ENCODE data around the gene NTM. TPM values are rescaled to one million over a fixed set of nuclear protein-coding genes. Genes with fewer than 3 reads are reported as not detected.

Gene NTM
- total and polyA plus RNA-seq, 2 donors (not counting 1 experiment from before 2014, with no cell fraction given): 12.3 to 28.6 TPM

DNA sequence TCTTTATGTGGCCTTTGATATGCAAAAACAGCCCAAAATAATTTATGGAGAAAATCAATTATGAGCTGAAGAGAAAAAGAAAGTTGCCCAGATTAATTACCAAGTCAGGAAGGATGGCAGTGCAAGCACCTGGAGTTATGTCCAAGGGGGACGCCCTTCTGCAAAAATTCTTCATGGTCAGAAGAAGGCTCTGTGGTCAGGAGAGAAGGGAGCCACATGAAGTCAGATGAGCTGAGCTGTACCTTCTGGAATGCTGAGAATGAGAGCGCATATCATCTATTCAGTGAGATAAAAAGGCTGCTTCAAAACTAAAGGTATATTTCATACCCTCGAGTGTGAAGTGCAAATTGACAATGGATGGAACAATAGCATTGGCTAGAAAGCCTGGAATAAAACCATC is 607.4 kb downstream of the NTM start:
- H3K36me3 ChIP-seq (ENCODE audit: control insufficient read depth, insufficient read depth, low read length): no peaks in the 10 kb centered on the region
- H3K9me3 ChIP-seq (ENCODE audit: control insufficient read depth, insufficient read depth, low read depth, low read length): no peaks in the 10 kb centered on the region
- no peak overlapping the region for H2AFZ ChIP-seq (ENCODE audit: low read length)
- no peak overlapping the region for H3K27ac ChIP-seq (ENCODE audit: insufficient read depth, low read length)
- H4K20me1 ChIP-seq (ENCODE audit: control insufficient read depth, extremely low read depth, insufficient read depth, low read length): no peaks in the 10 kb centered on the region
- H3K4me2 ChIP-seq (ENCODE audit: extremely low read depth, insufficient read depth, low read length): no peak overlapping the region
- TF ChIP-seq EZH2 (IDR thresholded peaks at IDR 0.05; ENCODE audit: low read length, missing control alignments): no peak
- TF ChIP-seq, protein P1, sequence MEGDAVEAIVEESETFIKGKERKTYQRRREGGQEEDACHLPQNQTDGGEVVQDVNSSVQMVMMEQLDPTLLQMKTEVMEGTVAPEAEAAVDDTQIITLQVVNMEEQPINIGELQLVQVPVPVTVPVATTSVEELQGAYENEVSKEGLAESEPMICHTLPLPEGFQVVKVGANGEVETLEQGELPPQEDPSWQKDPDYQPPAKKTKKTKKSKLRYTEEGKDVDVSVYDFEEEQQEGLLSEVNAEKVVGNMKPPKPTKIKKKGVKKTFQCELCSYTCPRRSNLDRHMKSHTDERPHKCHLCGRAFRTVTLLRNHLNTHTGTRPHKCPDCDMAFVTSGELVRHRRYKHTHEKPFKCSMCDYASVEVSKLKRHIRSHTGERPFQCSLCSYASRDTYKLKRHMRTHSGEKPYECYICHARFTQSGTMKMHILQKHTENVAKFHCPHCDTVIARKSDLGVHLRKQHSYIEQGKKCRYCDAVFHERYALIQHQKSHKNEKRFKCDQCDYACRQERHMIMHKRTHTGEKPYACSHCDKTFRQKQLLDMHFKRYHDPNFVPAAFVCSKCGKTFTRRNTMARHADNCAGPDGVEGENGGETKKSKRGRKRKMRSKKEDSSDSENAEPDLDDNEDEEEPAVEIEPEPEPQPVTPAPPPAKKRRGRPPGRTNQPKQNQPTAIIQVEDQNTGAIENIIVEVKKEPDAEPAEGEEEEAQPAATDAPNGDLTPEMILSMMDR (conservative IDR thresholded peaks at IDR 0.05 in 1 of 2, IDR thresholded peaks at IDR 0.05 in 1 of 2; ENCODE audit: low read depth in 1 of 2, low read length in 2 of 2): no peak
- no peak overlapping the region for H3K4me3 ChIP-seq (replicated peaks in 1 of 4; ENCODE audit: control extremely low read depth in 1 of 4, insufficient read depth in 1 of 4, low read depth in 3 of 4, low read length in 4 of 4)
- H3K9ac ChIP-seq (ENCODE audit: insufficient read depth, low read length): no peak overlapping the region
- no peaks in the 10 kb centered on the region for H3K4me1 ChIP-seq (ENCODE audit: control insufficient read depth, extremely low read depth, insufficient read depth, low read length)
- peak in 1 of 2 donors; percentile 95 for DNase-seq (ENCODE audit: low read depth in 2 of 2)
- no peaks in the 10 kb centered on the region for H3K79me2 ChIP-seq (ENCODE audit: control insufficient read depth, insufficient read depth, low read length)
- no peaks in the 10 kb centered on the region for H3K27me3 ChIP-seq (ENCODE audit: control insufficient read depth, insufficient read depth, low read length)

DNA sequence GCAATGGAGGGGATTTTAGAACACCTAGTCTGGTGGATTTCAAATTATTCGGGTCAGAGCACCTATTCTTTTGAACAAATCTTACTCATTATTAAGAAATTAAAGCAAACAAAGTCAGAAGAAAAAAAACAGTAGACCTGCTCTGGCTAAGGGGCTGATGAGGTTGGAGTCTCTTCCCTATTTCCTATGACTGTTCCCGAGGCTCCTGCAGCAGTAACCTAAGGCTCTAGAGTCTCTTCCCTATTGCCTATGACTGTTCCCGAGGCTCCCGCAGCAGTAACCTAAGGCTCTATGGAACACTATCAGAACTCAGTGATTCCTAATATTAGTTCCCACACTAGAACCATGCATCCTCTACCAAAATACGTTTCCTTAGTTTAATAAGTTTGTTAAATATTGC is 607.9 kb downstream of the NTM start:
- Histone ChIP-seq H3K9me3 (ENCODE audit: control insufficient read depth, insufficient read depth, low read depth, low read length) (no peaks in the 10 kb centered on the region), H2AFZ (ENCODE audit: low read length) (no peak overlapping the region), H3K4me1 (ENCODE audit: control insufficient read depth, extremely low read depth, insufficient read depth, low read length) (no peaks in the 10 kb centered on the region), H3K27ac (ENCODE audit: insufficient read depth, low read length) (no peak overlapping the region), H3K36me3 (ENCODE audit: control insufficient read depth, insufficient read depth, low read length) (no peaks in the 10 kb centered on the region), H4K20me1 (ENCODE audit: control insufficient read depth, extremely low read depth, insufficient read depth, low read length) (no peaks in the 10 kb centered on the region), H3K4me3 (replicated peaks in 1 of 4; ENCODE audit: control extremely low read depth in 1 of 4, insufficient read depth in 1 of 4, low read depth in 3 of 4, low read length in 4 of 4) (no peak overlapping the region), H3K9ac (ENCODE audit: insufficient read depth, low read length) (no peak overlapping the region), H3K79me2 (ENCODE audit: control insufficient read depth, insufficient read depth, low read length) (no peaks in the 10 kb centered on the region), H3K4me2 (ENCODE audit: extremely low read depth, insufficient read depth, low read length) (no peak overlapping the region), H3K27me3 (ENCODE audit: control insufficient read depth, insufficient read depth, low read length) (no peaks in the 10 kb centered on the region)
- TF ChIP-seq, protein P1 (conservative IDR thresholded peaks at IDR 0.05 in 1 of 2, IDR thresholded peaks at IDR 0.05 in 1 of 2; ENCODE audit: low read depth in 1 of 2, low read length in 2 of 2): no peak
- no peak for TF ChIP-seq EZH2 (IDR thresholded peaks at IDR 0.05; ENCODE audit: low read length, missing control alignments)
- DNase-seq (ENCODE audit: low read depth in 2 of 2): peak in 1 of 2 donors; percentile 46

DNA sequence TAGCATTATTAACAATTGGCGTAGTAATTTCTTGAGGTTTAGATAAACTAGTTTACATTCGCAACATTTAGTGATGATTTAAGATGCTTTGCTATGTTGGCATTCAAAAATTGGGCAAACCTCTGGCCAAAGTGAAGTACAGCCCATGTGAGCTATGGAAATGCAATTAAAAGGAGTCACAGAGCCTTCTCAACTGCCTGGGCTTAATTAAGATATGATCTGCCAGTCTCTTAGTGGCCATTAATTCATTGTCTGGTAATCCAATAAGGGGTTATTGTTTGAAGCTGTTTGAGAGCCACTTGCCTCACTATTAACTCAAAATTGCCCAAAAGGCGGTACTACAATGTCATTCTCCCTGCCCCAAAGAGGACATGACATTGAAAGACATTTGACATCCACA is 608.9 kb downstream of the NTM start:
- TF ChIP-seq EZH2 (IDR thresholded peaks at IDR 0.05; ENCODE audit: low read length, missing control alignments): no peak
- TF ChIP-seq, protein P1 (conservative IDR thresholded peaks at IDR 0.05 in 1 of 2, IDR thresholded peaks at IDR 0.05 in 1 of 2; ENCODE audit: low read depth in 1 of 2, low read length in 2 of 2): no peak
- Histone ChIP-seq H3K27me3 (ENCODE audit: control insufficient read depth, insufficient read depth, low read length) (no peaks in the 10 kb centered on the region), H3K27ac (ENCODE audit: insufficient read depth, low read length) (no peak overlapping the region), H3K79me2 (ENCODE audit: control insufficient read depth, insufficient read depth, low read length) (no peaks in the 10 kb centered on the region), H3K9me3 (ENCODE audit: control insufficient read depth, insufficient read depth, low read depth, low read length) (no peaks in the 10 kb centered on the region), H3K36me3 (ENCODE audit: control insufficient read depth, insufficient read depth, low read length) (no peaks in the 10 kb centered on the region), H3K9ac (ENCODE audit: insufficient read depth, low read length) (no peak overlapping the region), H3K4me1 (ENCODE audit: control insufficient read depth, extremely low read depth, insufficient read depth, low read length) (no peaks in the 10 kb centered on the region), H3K4me2 (ENCODE audit: extremely low read depth, insufficient read depth, low read length) (no peak overlapping the region), H3K4me3 (replicated peaks in 1 of 4; ENCODE audit: control extremely low read depth in 1 of 4, insufficient read depth in 1 of 4, low read depth in 3 of 4, low read length in 4 of 4) (no peak overlapping the region), H4K20me1 (ENCODE audit: control insufficient read depth, extremely low read depth, insufficient read depth, low read length) (no peaks in the 10 kb centered on the region), H2AFZ (ENCODE audit: low read length) (no peak overlapping the region)
- no peak for DNase-seq (ENCODE audit: low read depth in 2 of 2)
